Measurements from ENCODE around the gene PTCHD4.

The PTCHD4 gene

DNA sequence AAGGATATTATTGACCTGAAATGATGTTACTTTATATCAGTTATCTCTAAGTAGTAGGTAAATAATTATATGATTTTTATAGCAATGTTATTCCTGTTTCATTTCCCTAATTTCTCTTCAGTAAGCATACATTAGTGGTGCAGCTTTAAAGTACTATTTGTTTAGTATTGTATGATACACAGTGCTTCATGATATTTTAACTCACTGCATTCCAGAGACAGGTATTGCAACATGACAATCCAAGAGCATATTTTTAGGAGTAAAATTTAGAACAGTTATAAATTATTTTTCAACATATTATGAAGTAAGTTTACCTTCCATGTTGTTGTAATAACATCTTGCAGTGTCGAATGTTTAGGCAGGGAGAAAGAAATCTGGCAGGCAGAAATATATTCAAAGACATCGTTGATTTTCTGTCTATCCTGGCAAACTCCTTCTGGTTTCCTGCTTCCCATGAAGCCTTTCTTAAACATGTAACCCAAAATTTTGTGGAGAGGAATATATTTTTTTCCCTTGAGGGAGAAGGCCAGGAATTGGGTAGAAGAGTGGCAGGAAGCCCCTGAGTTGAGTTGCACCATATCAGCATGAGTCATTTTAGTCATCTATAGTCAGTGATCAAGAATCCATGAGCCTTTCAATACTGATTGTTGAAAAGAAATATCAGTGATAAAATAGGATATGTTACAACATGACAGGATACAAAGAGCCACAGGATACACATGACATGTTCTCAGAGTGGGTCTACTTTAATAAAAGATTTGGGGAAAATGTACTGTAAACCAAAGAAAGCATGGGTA lies 29.0 kb upstream of the PTCHD4 start:
- Histone ChIP-seq H2AFZ (ENCODE audit: low read length) (no peak overlapping the region), H3K9me2 (ENCODE audit: low read depth, low read length) (no peaks in the 10 kb centered on the region), H3F3A (ENCODE audit: insufficient read depth, low read length) (no peaks in the 10 kb centered on the region), H3K27ac (ENCODE audit: low read depth, low read length, poor library complexity, severe bottlenecking) (no peak overlapping the region), H3K79me2 (ENCODE audit: insufficient read depth, low read length) (no peaks in the 10 kb centered on the region), H3K9me3 (ENCODE audit: low read length) (no peaks in the 10 kb centered on the region), H3K36me3 (ENCODE audit: insufficient read depth, low read length) (no peaks in the 10 kb centered on the region), H3K4me3 (ENCODE audit: low read depth, low read length, poor library complexity, severe bottlenecking) (no peak overlapping the region), H3K4me2 (ENCODE audit: low read length) (no peak overlapping the region), H3K9ac (ENCODE audit: low read length) (no peak overlapping the region), H3K4me1 (ENCODE audit: insufficient read depth, low read length, severe bottlenecking) (no peaks in the 10 kb centered on the region), H4K20me1 (ENCODE audit: insufficient read depth, low read length) (no peaks in the 10 kb centered on the region), H3K27me3 (ENCODE audit: insufficient read depth, low read length) (no peaks in the 10 kb centered on the region)
- TF ChIP-seq, protein P1, sequence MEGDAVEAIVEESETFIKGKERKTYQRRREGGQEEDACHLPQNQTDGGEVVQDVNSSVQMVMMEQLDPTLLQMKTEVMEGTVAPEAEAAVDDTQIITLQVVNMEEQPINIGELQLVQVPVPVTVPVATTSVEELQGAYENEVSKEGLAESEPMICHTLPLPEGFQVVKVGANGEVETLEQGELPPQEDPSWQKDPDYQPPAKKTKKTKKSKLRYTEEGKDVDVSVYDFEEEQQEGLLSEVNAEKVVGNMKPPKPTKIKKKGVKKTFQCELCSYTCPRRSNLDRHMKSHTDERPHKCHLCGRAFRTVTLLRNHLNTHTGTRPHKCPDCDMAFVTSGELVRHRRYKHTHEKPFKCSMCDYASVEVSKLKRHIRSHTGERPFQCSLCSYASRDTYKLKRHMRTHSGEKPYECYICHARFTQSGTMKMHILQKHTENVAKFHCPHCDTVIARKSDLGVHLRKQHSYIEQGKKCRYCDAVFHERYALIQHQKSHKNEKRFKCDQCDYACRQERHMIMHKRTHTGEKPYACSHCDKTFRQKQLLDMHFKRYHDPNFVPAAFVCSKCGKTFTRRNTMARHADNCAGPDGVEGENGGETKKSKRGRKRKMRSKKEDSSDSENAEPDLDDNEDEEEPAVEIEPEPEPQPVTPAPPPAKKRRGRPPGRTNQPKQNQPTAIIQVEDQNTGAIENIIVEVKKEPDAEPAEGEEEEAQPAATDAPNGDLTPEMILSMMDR (IDR thresholded peaks at IDR 0.05; ENCODE audit: low read length) = no peak
- TF ChIP-seq EZH2 (IDR thresholded peaks at IDR 0.05; ENCODE audit: borderline replicate concordance, low read length) = no peak

DNA sequence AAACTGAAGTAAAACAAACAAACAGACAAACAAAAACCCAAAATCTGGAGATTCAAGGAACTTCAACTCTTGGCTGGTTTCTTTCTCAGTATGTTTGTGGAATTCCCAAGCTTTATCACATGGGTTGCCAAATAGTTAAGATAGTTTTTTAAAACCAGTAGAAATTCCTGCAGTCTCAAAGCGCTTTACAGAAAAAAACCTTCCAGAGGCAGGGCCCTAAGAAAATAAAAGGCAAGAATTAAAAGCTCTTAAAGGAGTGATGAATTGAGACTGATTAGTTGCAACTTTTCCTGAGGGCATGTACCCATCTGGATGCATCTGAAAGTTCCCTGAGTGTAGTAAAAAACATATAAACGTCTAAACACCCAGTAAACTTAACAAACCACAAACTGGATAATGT lies 25.9 kb upstream of the PTCHD4 start:
- Histone ChIP-seq H3K79me2 (ENCODE audit: insufficient read depth, low read length) (no peaks in the 10 kb centered on the region), H2AFZ (ENCODE audit: low read length) (no peak overlapping the region), H3K4me1 (ENCODE audit: insufficient read depth, low read length, severe bottlenecking) (no peaks in the 10 kb centered on the region), H3K36me3 (ENCODE audit: insufficient read depth, low read length) (no peaks in the 10 kb centered on the region), H3K9ac (ENCODE audit: low read length) (no peak overlapping the region), H3K27ac (ENCODE audit: low read depth, low read length, poor library complexity, severe bottlenecking) (no peak overlapping the region), H3K9me3 (ENCODE audit: low read length) (no peaks in the 10 kb centered on the region), H3K4me2 (ENCODE audit: low read length) (no peak overlapping the region), H3K27me3 (ENCODE audit: insufficient read depth, low read length) (no peaks in the 10 kb centered on the region), H3F3A (ENCODE audit: insufficient read depth, low read length) (no peaks in the 10 kb centered on the region), H3K9me2 (ENCODE audit: low read depth, low read length) (no peaks in the 10 kb centered on the region), H4K20me1 (ENCODE audit: insufficient read depth, low read length) (no peaks in the 10 kb centered on the region), H3K4me3 (ENCODE audit: low read depth, low read length, poor library complexity, severe bottlenecking) (no peak overlapping the region)
- TF ChIP-seq, protein P1 (IDR thresholded peaks at IDR 0.05; ENCODE audit: low read length) = no peak
- no peak for TF ChIP-seq EZH2 (IDR thresholded peaks at IDR 0.05; ENCODE audit: borderline replicate concordance, low read length)

DNA sequence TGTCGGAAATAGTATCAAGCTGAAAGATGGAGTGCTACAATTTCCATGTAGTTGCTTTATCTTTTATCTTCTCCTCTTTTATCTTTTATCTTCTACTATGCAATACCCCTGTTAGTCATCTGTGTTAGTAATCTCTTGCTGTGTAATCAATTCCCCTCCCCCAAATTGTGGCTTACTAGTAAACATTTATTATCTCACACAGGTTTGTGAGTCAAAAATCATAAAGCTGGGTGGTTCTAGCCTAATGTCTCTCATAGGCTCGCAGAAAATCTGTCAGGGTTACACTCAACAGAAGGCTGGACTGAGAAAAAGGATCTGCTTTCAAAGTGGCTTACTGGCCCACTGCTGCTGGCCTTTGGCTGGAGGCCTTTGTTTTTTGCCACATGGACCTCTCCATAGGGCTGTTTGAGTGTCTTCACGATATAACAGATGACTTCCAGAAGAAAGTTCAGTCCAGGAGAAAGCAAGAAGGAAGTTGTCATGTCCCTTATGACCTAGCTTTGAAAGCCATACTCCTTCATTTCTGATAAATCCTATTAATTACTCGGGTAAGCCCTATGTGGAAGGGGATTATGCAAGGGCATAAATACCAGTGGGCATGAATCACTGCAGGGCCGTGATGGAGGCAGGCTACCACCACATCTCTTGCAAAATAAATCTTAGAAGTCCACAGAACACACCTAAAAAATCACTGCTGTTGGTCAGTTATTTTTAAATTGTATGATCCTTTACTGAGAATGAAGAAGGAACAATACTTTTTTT lies 24.5 kb upstream of the PTCHD4 start:
- Histone ChIP-seq H3K4me3 (ENCODE audit: low read depth, low read length, poor library complexity, severe bottlenecking) (no peak overlapping the region), H3K36me3 (ENCODE audit: insufficient read depth, low read length) (no peaks in the 10 kb centered on the region), H3K9me3 (ENCODE audit: low read length) (no peaks in the 10 kb centered on the region), H4K20me1 (ENCODE audit: insufficient read depth, low read length) (no peaks in the 10 kb centered on the region), H3K4me1 (ENCODE audit: insufficient read depth, low read length, severe bottlenecking) (no peaks in the 10 kb centered on the region), H3K4me2 (ENCODE audit: low read length) (no peak overlapping the region), H3K9ac (ENCODE audit: low read length) (no peak overlapping the region), H3K79me2 (ENCODE audit: insufficient read depth, low read length) (no peaks in the 10 kb centered on the region), H3K9me2 (ENCODE audit: low read depth, low read length) (no peaks in the 10 kb centered on the region), H3K27ac (ENCODE audit: low read depth, low read length, poor library complexity, severe bottlenecking) (no peak overlapping the region), H2AFZ (ENCODE audit: low read length) (no peak overlapping the region), H3K27me3 (ENCODE audit: insufficient read depth, low read length) (no peaks in the 10 kb centered on the region), H3F3A (ENCODE audit: insufficient read depth, low read length) (no peaks in the 10 kb centered on the region)
- TF ChIP-seq EZH2 (IDR thresholded peaks at IDR 0.05; ENCODE audit: borderline replicate concordance, low read length) = no peak
- TF ChIP-seq, protein P1 (IDR thresholded peaks at IDR 0.05; ENCODE audit: low read length) = no peak

All from OCI-LY1 (cell line).